GM18520 (cell line): ENCODE measurements around the gene SH3RF3.

Experiments used
- ATAC-seq: cut with Tn5 transposase; IDR thresholded peaks from one replicate; pipeline ENCODE4 v1.9.1; 2021; ENCODE audit not compliant: unreplicated experiment

The SH3RF3 gene

DNA sequence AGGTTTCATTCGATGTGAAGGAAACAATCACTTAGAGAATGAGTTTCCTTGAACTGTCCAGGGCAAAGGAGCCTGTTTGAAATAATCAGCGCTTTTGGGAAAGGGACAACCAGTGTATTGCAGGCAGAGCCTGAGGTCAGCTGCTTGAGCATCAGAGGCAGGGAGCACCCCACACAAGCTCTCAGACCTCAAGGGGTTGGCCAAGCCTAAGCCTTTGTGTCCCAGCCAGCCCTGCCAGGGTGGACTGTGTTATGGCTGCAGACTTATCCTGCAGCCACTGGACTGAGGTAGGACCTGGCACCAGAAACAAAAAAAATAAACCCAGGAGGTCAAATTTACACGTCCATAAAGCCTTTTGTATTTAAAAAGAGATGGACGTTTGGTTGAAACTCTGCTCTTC lies 256.5 kb downstream of the SH3RF3 start:
- ATAC-seq = no peak

DNA sequence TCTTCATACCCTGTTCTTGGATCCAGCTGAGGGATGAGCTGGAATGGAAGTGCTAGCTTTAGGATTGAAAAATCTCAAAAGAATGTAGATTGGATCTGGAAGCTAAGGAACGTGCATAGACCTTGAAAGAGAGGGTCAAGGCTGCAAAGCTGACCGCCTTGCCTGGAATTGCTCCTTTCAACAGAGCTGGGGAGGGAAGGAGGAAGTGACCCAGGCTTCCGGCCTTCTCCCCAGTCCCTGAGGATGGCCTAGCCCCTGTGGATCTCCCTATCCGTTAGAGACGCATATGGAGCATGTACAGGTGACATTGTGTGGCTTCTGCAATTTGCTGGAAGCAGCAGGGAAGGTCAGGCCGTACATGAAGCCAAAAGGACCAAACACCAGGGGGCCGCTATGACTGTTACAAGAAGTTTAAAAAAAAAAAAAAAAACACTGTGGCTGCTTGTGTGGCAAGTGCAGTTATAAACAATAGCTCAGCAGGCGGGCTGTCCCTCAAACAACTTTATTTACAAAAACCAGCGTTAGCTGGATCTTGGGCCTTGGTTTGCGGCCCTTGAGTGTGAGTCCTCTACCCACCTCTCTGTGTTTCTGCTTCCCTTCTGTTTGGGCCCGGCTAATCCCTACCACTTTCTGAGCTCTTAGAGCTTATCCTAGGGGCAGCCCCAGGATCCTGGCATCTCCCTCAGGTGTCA lies 257.1 kb downstream of the SH3RF3 start:
- no peak for ATAC-seq

- ATAC-seq = no peak
Observed at GRCh38 chr2:109387221-109387735, 258.3 kb downstream of the SH3RF3 start.

DNA sequence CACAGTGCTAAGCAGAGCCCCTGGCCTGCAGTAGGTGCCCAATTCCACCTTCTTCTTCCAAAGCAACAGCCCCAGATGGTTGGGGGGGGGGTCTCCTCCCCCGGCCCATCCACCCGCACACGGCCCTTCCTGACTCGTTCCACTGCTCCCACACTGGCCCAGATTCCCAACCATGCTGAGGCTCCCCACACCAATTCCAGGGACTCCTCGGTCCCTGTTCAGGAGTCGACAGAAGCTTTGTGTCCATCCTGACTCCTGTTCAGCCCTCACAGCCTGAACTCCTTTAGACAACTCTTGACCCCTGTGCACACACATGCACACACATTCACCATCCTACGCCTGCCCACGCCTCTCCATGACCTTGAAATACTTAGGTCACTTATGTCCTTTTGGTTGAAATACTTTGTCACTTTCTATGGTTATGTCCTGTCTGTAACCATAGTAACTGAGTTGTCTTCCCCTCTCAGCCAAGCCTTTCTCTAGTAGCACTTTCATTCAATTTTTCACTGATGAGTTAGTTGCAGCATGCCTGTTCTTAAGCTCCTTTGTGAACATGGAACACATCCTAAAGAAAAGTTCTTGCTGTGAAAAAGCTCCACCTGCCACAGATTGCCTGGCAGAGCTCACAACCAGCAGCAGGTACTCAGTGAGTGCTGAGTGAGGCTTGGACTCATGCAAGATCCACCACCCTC lies 258.9 kb downstream of the SH3RF3 start:
- ATAC-seq = no peak

DNA sequence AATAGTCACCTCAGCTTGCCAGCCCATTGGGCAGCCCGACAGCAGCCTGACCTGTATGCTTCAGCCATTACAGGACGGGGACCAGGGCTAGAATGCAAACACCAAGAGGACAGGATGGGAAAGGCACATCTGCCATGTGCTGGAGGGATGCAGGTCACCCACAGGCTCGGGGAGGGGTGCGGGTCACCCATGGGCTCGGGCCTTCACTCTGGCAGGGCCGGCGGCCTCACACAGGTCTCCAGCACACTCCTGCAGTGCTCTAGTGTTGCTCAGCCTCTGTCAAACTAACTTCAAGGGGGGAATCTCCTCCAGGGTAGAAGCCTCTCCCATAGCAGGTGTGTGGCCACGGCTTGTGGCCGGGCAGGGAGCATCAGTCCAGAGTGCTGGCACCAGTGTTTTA lies 262.2 kb downstream of the SH3RF3 start:
- ATAC-seq = no peak

DNA sequence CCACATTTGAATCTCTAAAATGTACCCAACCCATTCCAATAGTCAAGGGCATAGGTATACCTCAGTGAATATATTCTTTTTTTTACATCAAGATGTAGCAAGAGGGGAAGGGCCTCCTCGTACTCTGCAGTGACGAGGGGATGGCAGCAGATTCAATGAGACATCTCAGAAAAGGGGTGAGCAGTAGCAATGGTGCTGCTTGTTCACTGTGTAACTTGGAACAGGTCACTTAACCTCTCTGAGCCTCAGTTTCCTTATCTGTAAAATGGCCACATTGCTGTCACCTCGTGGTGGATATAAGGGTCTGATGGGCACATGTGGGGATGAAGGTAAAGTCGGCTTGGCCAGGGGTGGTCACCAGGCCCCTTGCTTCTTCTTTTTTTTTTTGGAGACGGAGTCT lies 263.1 kb downstream of the SH3RF3 start:
- no peak for ATAC-seq

- no peak for ATAC-seq
Observed at GRCh38 chr2:109392816-109393661, 264.0 kb downstream of the SH3RF3 start.

GRCh38 chr2:109393662-109393972 lies 264.6 kb downstream of the SH3RF3 start:
- no peak for ATAC-seq

- ATAC-seq = no peak
Observed at GRCh38 chr2:109395494-109396201, 266.6 kb downstream of the SH3RF3 start.

GRCh38 chr2:109396202-109397180 lies 267.5 kb downstream of the SH3RF3 start:
- ATAC-seq = no peak

GRCh38 chr2:109397893-109398292 lies 268.9 kb downstream of the SH3RF3 start:
- no peak for ATAC-seq

DNA sequence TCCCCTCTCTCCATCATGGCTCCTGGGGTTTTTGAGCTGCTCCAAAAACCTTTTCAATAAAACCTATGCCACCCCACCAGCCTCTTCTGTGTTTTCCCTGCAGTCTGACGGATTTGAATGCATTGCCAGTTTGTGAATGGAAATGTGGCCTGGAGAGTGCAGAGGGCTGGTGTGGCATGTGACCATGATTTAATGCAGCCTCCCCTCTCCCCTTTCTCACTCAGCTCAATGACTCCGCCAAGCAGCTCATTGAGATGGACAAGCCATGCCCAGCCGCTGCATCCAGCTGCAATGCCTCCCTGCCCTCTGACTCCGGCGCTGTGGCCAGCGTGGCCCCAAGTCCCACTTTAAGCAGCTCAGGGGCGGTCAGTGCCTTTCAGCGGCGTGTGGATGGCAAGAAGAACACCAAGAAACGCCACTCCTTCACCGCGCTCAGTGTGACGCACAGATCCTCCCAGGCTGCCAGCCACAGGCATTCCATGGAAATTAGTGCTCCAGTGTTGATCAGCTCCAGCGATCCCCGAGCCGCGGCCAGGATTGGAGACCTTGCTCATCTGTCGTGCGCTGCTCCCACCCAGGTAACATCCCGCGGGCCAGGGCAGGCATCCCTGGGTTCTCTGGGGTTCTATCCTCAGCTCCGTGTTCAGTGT lies 269.5 kb downstream of the SH3RF3 start:
- ATAC-seq = no peak

DNA sequence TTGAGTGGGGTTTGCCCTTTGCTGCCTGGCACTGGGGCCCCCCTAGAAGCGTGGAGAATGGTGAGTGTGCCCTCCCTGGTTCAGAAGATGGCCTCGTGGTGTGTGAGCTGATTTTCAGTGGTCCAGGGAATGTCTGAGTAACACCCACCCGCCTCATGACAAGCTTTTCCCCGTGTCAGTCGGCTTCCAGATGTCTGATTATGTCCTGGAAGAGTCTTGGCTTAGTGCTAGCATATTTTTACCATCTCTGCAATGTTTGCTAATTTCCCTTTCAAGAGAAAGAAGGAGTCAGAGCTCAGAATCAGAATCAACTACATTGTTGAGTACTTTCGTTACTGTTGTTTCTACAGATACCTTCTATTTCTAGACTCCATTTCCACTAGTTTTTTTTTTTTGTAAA lies 270.1 kb downstream of the SH3RF3 start:
- ATAC-seq = no peak

- ATAC-seq = no peak
Observed at GRCh38 chr2:109400102-109400501, 271.1 kb downstream of the SH3RF3 start.

DNA sequence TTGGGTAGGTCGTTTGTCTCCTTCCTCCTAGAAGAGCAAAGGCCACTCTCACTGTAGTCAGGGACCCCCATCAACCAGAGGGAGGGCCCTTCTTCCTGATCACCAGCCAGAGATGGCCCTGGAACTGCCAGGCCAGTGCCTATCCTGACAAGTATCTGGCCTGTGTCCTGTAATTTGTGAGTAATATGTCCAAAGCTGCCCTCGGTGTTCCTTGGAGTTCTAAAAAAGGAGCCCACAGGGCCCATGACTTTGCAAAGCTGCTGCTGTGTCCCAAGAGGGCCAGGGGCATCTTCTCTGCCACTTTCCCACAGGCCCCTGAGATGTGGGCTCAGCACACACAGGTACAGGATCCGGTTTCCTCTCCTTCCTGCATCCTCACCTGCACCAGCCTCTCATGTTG lies 272.4 kb downstream of the SH3RF3 start:
- no peak for ATAC-seq

GRCh38 chr2:109402180-109402579 lies 273.2 kb downstream of the SH3RF3 start:
- ATAC-seq = no peak

DNA sequence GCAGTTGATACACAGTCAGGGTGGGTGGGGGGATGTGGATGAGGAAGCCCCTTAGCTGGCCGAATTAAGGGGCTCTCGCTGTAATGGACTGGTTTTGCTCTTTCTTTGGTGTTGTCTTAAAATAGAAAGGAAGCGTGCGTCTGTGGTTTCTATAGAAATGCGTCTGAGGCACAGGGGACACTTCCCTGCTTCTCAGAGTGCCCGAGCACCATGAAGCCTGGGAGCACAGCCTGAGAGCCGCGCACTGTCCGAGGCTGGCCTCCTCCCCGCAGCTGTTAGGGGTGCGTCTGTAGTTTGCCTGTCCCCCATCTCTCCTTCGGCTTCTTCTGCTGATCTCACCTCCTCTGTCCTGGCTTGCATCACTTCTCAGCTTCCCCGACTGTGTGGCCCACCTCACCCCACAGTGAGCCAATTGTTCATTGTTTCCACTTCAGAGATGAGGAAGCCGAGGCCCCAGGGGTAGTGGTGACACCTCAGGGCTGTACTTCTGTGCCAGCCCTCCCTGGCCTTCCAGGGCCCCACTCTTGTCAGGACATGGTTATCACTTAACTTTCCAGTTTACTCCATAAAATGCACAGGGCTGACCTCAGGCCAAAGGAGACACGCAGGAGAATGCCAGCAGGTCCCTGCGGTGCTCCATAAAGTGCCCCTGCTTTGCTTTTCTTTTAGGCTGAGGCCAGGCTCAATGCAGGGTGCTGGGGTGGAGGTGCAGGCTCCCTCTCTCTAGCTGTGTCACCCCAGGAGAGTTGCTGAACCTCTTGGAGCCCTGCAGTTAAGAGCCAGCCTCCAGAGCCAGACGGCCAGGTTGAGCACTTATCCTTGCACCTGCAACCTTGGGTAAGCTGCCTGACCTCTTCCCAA lies 274.2 kb downstream of the SH3RF3 start:
- ATAC-seq = no peak

GRCh38 chr2:109403841-109404201 lies 274.8 kb downstream of the SH3RF3 start:
- ATAC-seq = no peak

DNA sequence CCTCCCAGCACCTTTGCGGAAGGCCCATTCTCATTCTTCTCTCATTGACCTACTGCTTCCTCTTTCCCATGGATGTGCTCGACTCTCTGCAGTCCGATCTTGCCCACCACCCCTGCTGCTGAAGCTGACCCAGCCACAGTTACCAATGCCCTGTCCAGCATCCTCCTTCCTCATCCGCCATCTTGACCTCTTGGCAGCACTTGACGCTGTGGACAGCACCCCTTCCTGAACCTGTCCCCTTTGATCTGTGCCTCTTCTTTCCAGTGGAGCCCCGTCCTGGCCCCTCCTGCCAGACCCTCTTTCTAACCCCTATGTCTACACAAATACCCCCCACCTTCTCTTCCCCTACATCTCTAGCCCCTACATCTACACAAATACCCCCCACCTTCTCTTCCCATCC lies 275.7 kb downstream of the SH3RF3 start:
- no peak for ATAC-seq
